K562 (cell line): ENCODE data around the gene PLAAT4. TPM values are rescaled to one million over a fixed set of nuclear protein-coding genes. Genes with fewer than 3 reads are reported as not detected.

Experiments used
- ATF7 ChIP-seq: fragments of 450-650 bp; IDR thresholded peaks from 2 replicates; pipeline ENCODE4 v1.7.1; 2014; ENCODE audit warnings: mild to moderate bottlenecking, moderate library complexity
- ETV6 ChIP-seq, 3 experiments: fragments of 150-350 bp in 1 of 3; sonication (generic) in 1 of 3; formaldehyde crosslinking in 1 of 3; IDR thresholded peaks; 2 replicates each; pipeline versions ENCODE4 v1.6.1 to v1.8.0; 2014 to 2022; ENCODE audit warnings: borderline replicate concordance in 2 of 3, low read depth in 2 of 3, antibody characterized with exemption in 1 of 3, low read length in 1 of 3, mild to moderate bottlenecking in 1 of 3, missing genetic modification reagents in 1 of 3
- GABPB2 ChIP-seq: fragments of 250-450 bp; sonication (Bioruptor Pico); conservative IDR thresholded peaks from 2 replicates; pipeline ENCODE4 v1.5.1; 2021; ENCODE audit warnings: mild to moderate bottlenecking
- HNRNPK ChIP-seq: fragments of 200-400 bp; formaldehyde crosslinking; IDR thresholded peaks from one replicate; pipeline ENCODE4 v1.6.1; 2018; ENCODE audit warnings: mild to moderate bottlenecking, low read depth, low read length; ENCODE audit not compliant: poor library complexity, severe bottlenecking
- HNRNPL ChIP-seq: fragments of 200-400 bp; formaldehyde crosslinking; IDR thresholded peaks from 2 replicates; pipeline ENCODE4 v1.6.1; 2017; ENCODE audit warnings: low read depth, mild to moderate bottlenecking, low read length
- KLF13 ChIP-seq: fragments of 450-650 bp; IDR thresholded peaks from 2 replicates; pipeline ENCODE4 v1.6.1; 2016; ENCODE audit warnings: missing genetic modification characterization, low read depth, mild to moderate bottlenecking, missing compliant biosample characterization, moderate library complexity, borderline replicate concordance
- MCM2 ChIP-seq: fragments of 450-650 bp; IDR thresholded peaks from 2 replicates; pipeline ENCODE4 v1.6.1; 2017; ENCODE audit warnings: low read depth, mild to moderate bottlenecking
- MCM5 ChIP-seq: fragments of 450-650 bp; IDR thresholded peaks from 2 replicates; pipeline ENCODE4 v1.6.1; 2016; ENCODE audit warnings: low read depth
- NCOA1 ChIP-seq: fragments of 450-650 bp; IDR thresholded peaks from 2 replicates; pipeline ENCODE4 v1.6.1; 2016; ENCODE audit warnings: low read depth
- NFE2L1 ChIP-seq: fragments of 450-650 bp; IDR thresholded peaks from 2 replicates; pipeline ENCODE4 v1.6.1; 2016; ENCODE audit warnings: missing genetic modification characterization, low read depth, mild to moderate bottlenecking, missing compliant biosample characterization, moderate library complexity, borderline replicate concordance
- PCBP1 ChIP-seq: fragments of 200-400 bp; formaldehyde crosslinking; IDR thresholded peaks from 2 replicates; pipeline ENCODE4 v1.6.1; 2018; ENCODE audit warnings: mild to moderate bottlenecking, low read depth, low read length; ENCODE audit not compliant: poor library complexity, severe bottlenecking
- PHB2 ChIP-seq: fragments of 450-650 bp; IDR thresholded peaks from 2 replicates; pipeline ENCODE4 v1.6.1; 2017; ENCODE audit warnings: low read depth
- POLR3G ChIP-seq: IDR thresholded peaks from 2 replicates; pipeline ENCODE4 v1.6.1; 2011; ENCODE audit not compliant: insufficient read length, insufficient replicate concordance; ENCODE audit errors: extremely low read depth
- RB1 ChIP-seq: fragments of 450-650 bp; IDR thresholded peaks from 2 replicates; pipeline ENCODE4 v1.6.1; 2017; ENCODE audit warnings: low read depth, mild to moderate bottlenecking
- SMAD3 ChIP-seq: fragments of 450-650 bp; formaldehyde crosslinking; conservative IDR thresholded peaks from 2 replicates; pipeline ENCODE4 v1.4.0; 2020; ENCODE audit warnings: mild to moderate bottlenecking
- SREBF1 ChIP-seq: fragments of 150-350 bp; IDR thresholded peaks from 2 replicates; pipeline ENCODE4 v1.6.1; 2014; ENCODE audit warnings: antibody characterized with exemption, low read depth, low read length, borderline replicate concordance
- STAT6 ChIP-seq: sonication (generic); formaldehyde crosslinking; IDR thresholded peaks from 2 replicates; pipeline ENCODE4 v1.8.1; 2023; ENCODE audit warnings: mild to moderate bottlenecking, missing genetic modification reagents
- WHSC1 ChIP-seq: IDR thresholded peaks from one replicate; pipeline ENCODE4 v1.6.1; 2012; ENCODE audit warnings: low read length, control low read depth, inconsistent platforms
- ZBTB26 ChIP-seq: fragments of 450-650 bp; formaldehyde crosslinking; IDR thresholded peaks from 2 replicates; pipeline ENCODE4 v1.4.0; 2022; ENCODE audit warnings: missing genetic modification characterization
- ZNF76 ChIP-seq: fragments of 250-450 bp; sonication (Bioruptor Pico); IDR thresholded peaks from 2 replicates; pipeline ENCODE4 v1.4.0; 2020; ENCODE audit warnings: mild to moderate bottlenecking, moderate library complexity, borderline replicate concordance
- ZNF778 ChIP-seq: fragments of 450-650 bp; formaldehyde crosslinking; IDR thresholded peaks from 2 replicates; pipeline ENCODE4 v1.4.0; 2020; ENCODE audit warnings: mild to moderate bottlenecking, moderate library complexity
- ZNF780A ChIP-seq: fragments of 250-450 bp; sonication (Bioruptor Pico); IDR thresholded peaks from 2 replicates; pipeline ENCODE4 v1.5.0; 2021; ENCODE audit warnings: mild to moderate bottlenecking
- polyA plus RNA-seq, 8 experiments: library from polyadenylated mRNA; depleted of rRNA in 4 of 8; stranded (reverse) in 5 of 8; unstranded in 3 of 8; fragments of >200 nt; fragmentation: Nextera tagmentation in 2 of 8; fragmentation: Illumina TruSeq in 1 of 8; extraction: Ambion mirVana in 2 of 8; extraction: Trizol in 1 of 8; gene quantifications; 2 replicates each; pipeline versions ENCODE4 v1.2.1 to v1.2.3, GENCODE V29; 2011 to 2014; ENCODE audit warnings: inconsistent platforms in 1 of 8, missing spikeins in 1 of 8
- total RNA-seq, 7 experiments: library from RNA; depleted of rRNA in 6 of 7; stranded (reverse); fragments of >200 nt in 6 of 7; fragmentation: Illumina TruSeq in 2 of 7; extraction: Trizol in 2 of 7; gene quantifications; 2 replicates each; pipeline versions ENCODE4 v1.2.1 to v1.2.3, GENCODE V29; 2011 to 2021; ENCODE audit warnings: low replicate concordance in 1 of 7
- TF ChIP-seq, protein P1 (sequence below): IDR thresholded peaks from 3 replicates; pipeline ENCODE4 v1.6.1; 2011; ENCODE audit warnings: borderline replicate concordance, mild to moderate bottlenecking; ENCODE audit not compliant: insufficient read length, insufficient read depth

PLAAT4 gene
- total and polyA plus RNA-seq, 9 of the 15 experiments (the other 6 are each of a cell fraction or from before 2014, with no cell fraction given) = 0.54 to 3.0 (median 1.3) TPM; not detected in 1

DNA sequence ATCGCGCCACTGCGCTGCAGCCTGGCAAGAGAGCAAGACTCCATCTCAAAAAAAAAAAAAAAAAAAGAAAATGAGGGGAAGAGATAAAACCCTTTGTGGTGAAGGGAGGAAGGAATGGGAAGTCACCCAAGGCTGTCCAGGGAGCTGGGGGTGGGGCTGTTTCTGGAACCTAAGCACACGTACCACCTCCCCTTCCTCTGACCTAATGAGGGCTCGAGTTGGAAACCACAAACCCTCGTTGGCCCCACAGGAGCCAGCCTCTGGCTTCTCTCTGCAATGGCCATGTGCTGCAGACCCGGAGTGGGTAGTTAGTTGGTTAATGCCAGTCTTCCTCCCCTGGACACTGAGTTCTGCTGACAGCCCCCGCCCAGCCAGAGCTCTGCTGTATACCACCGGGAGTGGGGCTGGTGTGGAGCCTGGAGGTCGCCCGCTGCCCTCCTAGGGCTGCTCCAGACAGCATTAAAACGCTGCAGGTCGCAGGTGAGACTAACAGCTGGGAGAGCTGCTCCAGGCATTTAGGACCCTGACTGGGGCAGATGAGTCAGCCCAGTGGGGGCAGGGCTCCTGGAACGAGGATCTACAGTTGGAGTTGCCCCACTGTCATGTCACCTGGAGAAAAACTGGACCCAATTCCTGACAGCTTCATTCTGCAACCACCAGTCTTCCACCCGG lies 30.6 kb upstream of the PLAAT4 start, which contains the start of gene LGALS12 (continued):
- TF ChIP-seq ZNF76 (CRISPR knock-in tag) (no peak), MCM5 (no peak), ZBTB26 (CRISPR knock-in tag) (no peak), ETV6 (IDR thresholded peaks at IDR 0.05; ENCODE audit: borderline replicate concordance in 1 of 2, low read depth in 2 of 2, low read length in 1 of 2) (no peak), ETV6 (CRISPR knock-in tag; IDR thresholded peaks at IDR 0.05; ENCODE audit: borderline replicate concordance) (no peak), GABPB2 (CRISPR knock-in tag) (no peak), ZNF780A (CRISPR knock-in tag) (no peak), PCBP1 (no peak), HNRNPL (no peak), ZNF778 (CRISPR knock-in tag) (no peak), ATF7 (peak; percentile 53), RB1 (no peak), POLR3G (no peak), NCOA1 (no peak), STAT6 (no peak), PHB2 (no peak), SREBF1 (no peak), SMAD3 (CRISPR knock-in tag) (no peak), HNRNPK (no peak), WHSC1 (no peak), MCM2 (no peak), NFE2L1 (no peak), KLF13 (tag) (no peak)
- TF ChIP-seq, protein P1, sequence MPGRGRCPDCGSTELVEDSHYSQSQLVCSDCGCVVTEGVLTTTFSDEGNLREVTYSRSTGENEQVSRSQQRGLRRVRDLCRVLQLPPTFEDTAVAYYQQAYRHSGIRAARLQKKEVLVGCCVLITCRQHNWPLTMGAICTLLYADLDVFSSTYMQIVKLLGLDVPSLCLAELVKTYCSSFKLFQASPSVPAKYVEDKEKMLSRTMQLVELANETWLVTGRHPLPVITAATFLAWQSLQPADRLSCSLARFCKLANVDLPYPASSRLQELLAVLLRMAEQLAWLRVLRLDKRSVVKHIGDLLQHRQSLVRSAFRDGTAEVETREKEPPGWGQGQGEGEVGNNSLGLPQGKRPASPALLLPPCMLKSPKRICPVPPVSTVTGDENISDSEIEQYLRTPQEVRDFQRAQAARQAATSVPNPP = no peak
